Gastrocnemius medialis (tissue), 4 donors: Measurements from ENCODE around the gene TRAF2.

ENCODE experiments used
- POLR2A ChIP-seq, 2 donors: fragments of 450-650 bp; IDR thresholded peaks; one replicate each; pipeline ENCODE4 v1.6.1; 2017; ENCODE audit warnings: antibody characterized with exemption in 2 of 2, mild to moderate bottlenecking in 2 of 2, moderate library complexity in 2 of 2
- TF ChIP-seq, protein P1 (sequence below), 5 experiments: fragments of 450-650 bp in 3 of 5; fragments of 200-600 bp in 2 of 5; sonication (generic) in 2 of 5; IDR thresholded peaks in 4 of 5; conservative IDR thresholded peaks in 1 of 5; 1 replicate in 4 of 5; 2 replicates in 1 of 5; pipeline ENCODE4 v1.5.1; 2016 to 2019; ENCODE audit warnings: antibody characterized with exemption in 5 of 5, mild to moderate bottlenecking in 3 of 5, moderate library complexity in 3 of 5

DNA sequence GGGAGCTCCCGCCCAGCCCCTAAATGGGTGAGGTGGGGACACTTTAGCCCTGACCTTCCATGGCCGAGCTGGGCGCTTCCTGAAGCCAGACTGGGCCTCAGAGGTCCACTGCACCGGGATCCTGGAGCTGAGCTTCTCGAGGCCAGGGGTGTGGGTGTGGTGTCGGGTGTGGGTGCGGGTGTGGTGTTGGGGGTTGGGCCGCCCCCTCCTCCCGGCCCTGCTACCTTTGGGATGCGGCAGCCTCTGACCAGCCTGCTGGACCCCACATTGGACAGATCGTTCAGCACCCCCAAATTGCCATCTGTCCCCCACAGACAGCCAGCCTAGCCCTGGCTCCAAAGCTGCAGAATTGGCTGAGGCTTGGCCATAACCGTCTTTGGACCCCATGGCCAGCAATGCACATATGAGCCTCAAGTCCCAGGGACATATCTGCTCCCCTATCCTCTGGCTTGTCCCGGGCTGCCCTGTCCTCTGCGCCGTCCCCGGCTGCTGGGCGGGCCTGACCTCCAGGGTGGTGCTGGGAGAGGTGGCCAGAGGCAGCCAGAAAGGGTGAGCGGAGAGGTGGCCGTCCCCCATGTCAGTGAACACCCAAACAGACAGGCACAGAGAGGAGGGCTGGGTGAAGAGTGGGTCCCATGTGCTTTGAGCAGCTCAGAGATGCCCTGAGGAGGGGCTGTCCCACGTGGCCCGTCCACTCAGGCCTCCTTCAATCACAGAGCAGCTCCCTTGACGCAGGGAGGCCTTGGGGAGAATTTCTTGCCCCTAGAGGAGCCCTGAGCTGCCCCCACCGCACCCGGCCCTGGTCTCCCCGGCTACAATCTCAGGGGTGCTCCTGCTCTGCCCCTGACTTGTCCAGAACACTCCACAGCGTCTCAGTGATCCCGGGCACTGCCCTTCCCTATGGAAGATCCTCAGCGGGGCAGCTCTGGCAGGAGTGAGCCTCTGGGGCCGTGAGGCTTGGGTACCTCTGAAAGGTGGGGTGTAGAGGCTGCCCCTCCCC, 87.6 kb downstream of the TRAF2 start:
- TF ChIP-seq, protein P1, sequence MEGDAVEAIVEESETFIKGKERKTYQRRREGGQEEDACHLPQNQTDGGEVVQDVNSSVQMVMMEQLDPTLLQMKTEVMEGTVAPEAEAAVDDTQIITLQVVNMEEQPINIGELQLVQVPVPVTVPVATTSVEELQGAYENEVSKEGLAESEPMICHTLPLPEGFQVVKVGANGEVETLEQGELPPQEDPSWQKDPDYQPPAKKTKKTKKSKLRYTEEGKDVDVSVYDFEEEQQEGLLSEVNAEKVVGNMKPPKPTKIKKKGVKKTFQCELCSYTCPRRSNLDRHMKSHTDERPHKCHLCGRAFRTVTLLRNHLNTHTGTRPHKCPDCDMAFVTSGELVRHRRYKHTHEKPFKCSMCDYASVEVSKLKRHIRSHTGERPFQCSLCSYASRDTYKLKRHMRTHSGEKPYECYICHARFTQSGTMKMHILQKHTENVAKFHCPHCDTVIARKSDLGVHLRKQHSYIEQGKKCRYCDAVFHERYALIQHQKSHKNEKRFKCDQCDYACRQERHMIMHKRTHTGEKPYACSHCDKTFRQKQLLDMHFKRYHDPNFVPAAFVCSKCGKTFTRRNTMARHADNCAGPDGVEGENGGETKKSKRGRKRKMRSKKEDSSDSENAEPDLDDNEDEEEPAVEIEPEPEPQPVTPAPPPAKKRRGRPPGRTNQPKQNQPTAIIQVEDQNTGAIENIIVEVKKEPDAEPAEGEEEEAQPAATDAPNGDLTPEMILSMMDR (IDR thresholded peaks at IDR 0.05 in 4 of 5, conservative IDR thresholded peaks at IDR 0.05 in 1 of 5), result no peak
- no peak for TF ChIP-seq POLR2A (IDR thresholded peaks at IDR 0.05)
